ENCODE data around the gene FBXL16.

DNA sequence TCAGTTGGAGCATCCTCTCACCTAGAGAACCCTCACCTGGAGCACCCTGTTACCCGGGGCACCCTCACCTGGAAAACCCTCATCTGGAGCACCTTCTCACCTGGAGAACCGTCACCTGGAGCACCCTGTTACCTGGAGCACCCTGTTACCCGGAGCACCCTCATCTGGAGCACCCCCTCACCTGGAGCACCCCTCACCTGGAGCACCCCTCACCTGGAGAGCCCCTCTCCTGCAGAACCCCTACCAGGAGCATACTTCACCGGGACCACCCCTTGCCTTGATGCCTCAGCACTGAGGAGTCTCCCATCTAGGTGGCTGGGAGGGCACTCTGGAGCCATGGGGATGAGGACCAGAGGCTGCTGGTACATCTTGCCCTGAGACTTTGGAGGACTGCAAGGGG, 3.4 kb upstream of the FBXL16 start:
- TF ChIP-seq, protein P1, sequence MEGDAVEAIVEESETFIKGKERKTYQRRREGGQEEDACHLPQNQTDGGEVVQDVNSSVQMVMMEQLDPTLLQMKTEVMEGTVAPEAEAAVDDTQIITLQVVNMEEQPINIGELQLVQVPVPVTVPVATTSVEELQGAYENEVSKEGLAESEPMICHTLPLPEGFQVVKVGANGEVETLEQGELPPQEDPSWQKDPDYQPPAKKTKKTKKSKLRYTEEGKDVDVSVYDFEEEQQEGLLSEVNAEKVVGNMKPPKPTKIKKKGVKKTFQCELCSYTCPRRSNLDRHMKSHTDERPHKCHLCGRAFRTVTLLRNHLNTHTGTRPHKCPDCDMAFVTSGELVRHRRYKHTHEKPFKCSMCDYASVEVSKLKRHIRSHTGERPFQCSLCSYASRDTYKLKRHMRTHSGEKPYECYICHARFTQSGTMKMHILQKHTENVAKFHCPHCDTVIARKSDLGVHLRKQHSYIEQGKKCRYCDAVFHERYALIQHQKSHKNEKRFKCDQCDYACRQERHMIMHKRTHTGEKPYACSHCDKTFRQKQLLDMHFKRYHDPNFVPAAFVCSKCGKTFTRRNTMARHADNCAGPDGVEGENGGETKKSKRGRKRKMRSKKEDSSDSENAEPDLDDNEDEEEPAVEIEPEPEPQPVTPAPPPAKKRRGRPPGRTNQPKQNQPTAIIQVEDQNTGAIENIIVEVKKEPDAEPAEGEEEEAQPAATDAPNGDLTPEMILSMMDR (optimal IDR thresholded peaks at IDR 0.05 in 1 of 3, IDR thresholded peaks at IDR 0.05 in 1 of 3, conservative IDR thresholded peaks at IDR 0.05 in 1 of 3; ENCODE audit: extremely low read depth in 1 of 3, insufficient read depth in 2 of 3, low read length in 3 of 3) = no peak
- no peak for TF ChIP-seq EZH2 (IDR thresholded peaks at IDR 0.05; ENCODE audit: low read length)

Measured in keratinocyte (primary cell).